GM19328 (cell line): ENCODE data around the gene GLDN.

Source experiments
- ATAC-seq: cut with Tn5 transposase; IDR thresholded peaks from one replicate; pipeline ENCODE4 v1.9.1; 2021; ENCODE audit warnings: mild to moderate bottlenecking, moderate library complexity; ENCODE audit not compliant: unreplicated experiment

Gene GLDN

DNA sequence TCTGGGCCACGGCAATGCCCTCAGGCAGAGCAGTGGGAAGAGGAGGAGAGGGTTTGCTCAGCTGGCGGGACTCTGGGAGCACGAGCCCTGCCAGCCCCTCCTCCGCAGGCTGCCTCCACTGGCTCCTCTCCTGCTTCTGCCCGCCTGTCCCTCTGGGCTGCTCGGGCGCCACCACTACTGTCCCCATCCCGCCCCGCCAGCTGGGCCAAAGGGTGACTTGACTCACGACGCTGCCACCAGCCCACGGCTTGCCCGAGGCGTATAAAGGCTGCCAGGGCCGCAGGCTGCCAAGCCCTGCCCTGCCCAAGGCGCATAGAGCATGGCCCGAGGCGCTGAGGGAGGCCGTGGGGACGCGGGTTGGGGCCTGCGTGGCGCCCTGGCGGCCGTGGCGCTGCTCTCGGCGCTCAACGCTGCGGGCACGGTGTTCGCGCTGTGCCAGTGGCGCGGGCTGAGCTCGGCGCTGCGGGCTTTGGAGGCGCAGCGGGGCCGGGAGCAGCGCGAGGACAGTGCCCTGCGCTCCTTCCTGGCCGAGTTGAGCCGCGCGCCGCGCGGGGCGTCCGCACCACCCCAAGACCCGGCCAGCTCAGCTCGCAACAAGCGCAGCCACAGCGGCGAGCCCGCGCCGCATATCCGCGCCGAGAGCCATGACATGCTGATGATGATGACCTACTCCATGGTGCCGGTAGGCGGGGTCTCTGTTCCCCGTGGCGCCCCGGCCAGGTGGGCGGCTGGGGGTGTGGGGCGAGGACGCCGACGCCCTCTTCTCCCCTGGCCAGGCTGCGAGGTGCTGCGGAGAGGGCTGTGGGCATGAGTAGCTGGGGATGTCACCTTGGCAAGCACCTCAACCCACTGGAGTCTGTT lies at the start of gene GLDN:
Gene GLDN (plus strand): TSS at position 290 of the 861 bp plus-strand sequence. CDS start 30 bp downstream, at position 320.
- no peak for ATAC-seq

DNA sequence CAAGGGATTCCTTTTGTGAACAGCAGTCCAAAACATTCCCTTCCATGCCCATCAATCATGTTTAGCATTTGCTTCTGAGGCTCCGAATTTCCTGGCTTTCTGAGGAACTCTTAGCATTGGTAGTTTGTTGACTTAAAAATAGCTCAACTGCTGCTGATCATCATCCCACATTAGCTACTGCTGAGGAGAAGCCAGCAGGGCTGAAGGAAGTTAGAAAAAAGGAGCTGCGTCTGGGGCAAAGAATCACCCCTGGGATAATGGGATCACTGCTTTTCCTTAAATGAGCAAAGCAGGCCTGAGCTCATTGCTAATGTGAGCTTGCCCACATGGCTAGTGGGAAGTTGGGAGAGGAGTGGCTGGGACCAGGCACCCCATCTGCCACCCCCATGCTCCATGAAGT lies 42.8 kb upstream of the GLDN start:
- no peak for ATAC-seq

DNA sequence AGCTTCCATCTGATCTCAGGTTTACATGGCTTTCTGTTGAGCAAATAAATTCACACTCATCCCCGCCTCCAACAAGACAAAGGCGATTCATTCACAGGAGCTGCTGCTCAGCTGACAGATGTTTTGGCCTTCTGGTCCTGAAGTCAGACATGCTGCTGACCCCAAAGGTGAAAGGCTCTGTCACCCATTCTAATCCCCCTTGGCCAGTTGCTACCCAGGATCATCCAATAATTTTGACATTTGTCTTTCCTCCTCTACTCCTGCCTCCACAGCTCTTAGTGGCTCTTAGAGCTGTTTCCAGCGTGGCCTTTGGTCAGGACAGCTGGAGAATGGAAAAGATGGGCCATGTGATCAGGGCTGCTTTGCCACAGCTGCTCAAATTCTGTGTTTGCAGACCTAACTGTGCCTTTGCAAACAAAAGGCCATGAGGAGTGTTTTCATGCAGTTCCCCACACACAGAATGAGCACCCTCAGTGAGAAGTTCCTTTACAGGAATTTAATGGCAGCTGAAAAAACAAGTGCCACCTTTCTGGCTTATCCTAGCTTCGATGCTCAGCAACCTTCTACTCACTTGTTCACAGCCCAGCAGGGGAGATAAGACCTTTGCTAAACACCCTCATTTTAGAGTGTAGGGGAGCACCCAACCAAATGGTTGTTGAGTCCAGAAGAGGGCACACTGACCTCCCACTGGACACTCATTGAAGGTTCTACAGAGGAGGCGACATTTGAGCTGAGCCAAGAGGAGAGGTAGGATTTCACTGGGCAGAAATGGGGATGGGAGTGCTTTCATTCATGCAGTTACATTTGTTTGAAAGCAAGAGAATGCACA lies 42.1 kb upstream of the GLDN start:
- no peak for ATAC-seq

DNA sequence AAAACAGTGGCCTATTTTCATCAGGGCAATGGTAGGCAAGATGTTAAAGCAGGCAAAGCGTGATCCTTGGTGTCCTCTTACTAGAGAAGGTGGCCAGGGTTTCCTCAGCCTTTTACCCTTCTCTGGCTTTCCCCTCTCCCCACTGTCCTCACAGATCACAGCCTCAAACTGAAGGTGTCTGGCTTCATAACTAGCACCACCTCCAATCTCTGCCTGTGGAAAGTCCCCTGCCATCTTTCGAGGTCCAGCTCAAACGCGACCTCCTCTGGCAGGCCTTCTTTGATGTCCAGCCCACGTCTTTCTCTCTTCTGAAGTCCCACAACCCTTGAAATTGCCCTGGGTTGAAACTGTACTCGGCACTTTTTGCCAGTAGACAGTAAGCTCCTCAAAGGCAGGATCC lies 39.0 kb upstream of the GLDN start:
- ATAC-seq: no peak

DNA sequence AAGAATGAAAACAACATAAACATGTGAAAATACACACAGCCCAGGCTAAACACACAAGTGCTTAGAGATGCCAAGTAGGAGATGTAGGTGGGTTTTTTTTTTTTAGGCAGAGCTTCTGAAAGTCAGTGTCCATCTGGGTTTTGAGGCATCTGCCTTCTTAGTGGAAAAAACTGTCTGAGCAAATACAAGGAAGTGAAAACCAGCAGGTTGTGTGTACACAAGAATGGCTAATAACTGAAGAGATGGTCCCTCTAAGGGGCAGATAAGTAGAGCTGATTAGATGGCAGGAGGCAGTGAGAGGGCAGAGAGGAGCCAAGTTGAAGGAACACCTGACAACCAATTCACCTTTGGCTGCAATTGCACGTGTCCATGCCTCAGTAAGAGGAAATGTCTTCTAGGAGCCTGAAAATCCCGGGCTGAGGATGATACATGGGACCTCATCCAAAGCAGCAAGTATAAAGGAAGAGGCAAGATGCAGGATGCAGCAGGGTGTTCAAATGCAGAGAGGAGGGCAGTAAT lies 37.9 kb upstream of the GLDN start:
- ATAC-seq: no peak

DNA sequence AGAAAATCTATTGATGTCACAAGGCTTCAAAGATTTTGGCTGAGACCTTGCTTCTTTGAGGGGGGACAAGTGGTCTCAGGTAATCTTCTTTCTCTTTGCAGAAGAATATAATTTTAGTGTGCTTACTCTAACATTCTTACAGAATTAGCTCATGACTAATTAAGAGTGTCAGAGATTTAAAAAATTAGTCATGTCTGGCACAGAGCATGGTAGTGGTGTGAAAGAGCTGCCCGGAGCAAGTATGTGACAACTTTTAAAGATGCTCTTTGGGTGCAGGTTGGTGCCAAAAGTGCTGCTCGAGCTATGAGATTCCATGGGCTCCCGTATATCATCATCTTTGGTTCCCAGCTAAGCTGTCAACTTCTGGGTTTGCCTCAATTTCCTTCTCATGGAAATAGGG lies 34.1 kb upstream of the GLDN start:
- ATAC-seq: no peak

DNA sequence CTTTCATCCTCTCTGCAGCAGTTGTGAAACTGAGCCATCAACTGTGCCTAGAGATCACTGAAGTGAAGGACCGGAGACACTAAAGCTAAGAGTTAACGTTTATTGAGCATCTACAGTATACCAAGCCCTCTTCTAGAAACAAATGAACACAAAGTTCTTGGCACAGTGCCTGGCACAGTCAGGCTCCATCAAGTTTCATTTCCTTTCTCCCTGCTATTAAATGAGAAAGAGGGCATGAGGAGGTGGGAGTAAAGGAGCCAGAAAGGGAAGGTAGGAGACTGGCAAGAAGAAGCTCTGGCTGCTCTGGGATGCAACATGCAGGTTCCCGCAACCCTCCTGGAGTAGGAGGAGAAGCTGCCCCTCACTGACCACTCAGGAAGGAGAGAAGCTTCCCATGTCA lies 33.6 kb upstream of the GLDN start:
- no peak for ATAC-seq

DNA sequence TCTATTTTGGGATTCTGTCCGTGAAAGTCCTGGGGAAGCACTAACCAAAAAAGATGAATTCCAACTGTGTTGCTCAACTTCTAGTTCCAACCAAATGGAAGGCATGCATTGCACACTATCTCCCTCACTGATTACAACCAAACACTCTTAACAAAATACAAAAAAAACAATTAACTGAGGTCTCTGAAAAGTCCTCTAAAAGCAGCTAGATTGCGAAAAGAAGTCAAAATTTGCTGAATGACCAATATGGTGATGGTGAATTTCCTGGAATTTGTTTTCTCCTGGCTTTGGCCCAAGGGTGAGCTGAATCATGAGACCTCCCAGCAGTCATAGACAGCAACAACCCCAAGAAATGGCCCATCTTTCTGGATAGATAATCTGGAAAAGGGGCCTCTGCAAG lies 31.4 kb upstream of the GLDN start:
- ATAC-seq: no peak

DNA sequence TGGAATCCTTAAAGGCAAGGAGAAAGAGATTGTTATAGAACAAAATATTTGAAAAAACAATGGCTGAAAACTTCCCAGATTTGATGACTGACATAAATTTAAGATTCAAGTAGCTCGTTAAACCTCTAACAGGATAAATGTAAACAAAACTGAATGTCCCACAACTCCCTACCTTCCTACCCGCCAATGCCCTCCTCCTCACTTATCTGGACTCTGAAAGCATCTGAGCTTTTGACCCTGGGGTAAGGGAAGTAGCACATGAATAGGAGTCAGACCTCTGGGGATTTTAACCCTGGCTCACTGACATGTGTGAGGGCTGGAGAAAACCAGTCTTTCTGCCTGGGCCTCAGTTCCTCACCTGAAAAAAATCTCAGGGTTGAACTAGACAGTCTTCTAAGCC lies 29.9 kb upstream of the GLDN start:
- no peak for ATAC-seq

DNA sequence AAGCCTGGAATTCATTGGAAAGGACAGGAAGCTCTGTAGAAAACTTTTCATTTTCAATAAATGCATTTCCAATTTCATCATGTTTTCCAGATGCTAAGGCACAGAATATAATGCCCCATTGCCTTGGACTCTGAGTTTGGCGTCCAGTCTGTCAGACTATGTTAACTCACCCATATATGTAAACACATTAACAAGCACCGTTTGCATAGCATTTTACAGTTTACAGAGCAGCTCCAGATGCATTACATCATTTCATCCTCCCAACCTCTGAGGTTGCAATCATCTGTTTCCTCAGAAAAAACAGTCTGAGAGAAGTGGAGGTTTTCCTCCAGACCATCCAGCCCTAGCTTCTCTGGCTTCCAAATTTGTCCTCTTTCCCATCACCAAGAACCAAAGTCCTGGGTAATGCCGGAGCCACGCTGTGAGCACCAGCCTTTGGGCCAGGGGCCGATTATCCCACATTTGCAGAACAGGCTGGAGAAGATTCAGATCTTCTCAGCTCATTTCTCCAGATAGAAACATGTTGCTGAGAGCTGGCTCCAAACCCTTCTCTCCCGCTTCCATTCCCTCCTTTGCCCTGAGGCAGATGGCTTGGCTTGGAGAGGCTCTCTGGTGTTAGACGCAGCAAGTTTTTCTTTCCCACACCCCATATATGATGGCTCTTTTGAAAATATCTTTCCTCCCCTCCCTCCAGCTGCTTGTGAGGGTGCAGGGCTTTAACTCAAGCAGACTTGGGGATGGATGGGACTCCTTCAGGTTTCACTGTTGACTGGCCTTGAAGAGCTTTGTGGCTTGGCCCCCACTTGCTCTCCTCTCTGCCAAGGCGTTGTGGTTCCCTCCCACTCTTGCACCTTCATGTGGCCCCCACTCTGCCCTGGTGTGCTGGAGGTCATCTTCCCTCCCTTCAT lies 29.0 kb upstream of the GLDN start:
- ATAC-seq: no peak

DNA sequence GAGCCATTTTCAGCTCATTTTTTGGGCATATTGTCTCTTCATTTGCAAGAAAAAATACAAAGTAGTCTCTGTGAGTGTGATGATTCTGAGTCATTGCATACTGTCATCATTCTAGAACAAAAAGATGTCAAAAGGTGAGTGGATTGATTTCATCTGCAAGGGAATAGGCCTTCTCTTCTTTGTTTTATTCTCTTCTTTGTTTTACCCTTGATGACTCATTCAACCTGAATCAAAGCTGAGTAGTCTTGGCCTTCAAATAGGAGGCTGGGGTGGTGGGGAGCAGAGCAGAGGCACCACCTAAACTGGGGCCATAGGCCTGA lies 28.4 kb upstream of the GLDN start:
- ATAC-seq: no peak

DNA sequence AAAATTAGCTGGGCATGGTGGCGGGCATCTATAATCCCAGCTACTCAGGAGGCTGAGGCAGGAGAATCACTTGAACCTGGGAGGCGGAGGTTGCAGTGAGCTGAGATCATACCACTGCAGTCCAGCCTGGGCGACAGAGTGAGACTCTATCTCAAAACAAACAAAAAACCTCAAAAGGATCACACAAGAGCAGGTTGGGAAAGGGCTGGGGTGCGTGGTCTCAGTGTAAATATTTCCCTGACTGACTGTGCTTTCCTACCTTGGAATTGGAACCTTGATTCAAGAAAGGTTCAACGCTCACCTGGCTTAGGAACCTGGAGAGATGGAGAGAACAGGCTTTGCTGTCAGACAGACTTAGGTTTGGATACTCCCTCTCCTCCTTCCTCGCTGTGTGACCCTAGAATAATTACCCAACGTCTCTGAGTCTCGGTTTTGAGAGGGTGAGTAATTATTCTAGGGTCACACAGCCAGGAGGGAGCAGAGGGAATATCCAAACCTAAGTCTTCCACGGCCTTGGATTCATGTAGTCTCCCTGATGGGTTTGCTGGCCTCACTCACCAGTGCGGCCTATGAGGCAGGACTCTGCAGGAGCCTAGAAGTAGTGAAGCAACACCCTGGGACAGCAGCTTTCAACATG lies 27.7 kb upstream of the GLDN start:
- no peak for ATAC-seq

DNA sequence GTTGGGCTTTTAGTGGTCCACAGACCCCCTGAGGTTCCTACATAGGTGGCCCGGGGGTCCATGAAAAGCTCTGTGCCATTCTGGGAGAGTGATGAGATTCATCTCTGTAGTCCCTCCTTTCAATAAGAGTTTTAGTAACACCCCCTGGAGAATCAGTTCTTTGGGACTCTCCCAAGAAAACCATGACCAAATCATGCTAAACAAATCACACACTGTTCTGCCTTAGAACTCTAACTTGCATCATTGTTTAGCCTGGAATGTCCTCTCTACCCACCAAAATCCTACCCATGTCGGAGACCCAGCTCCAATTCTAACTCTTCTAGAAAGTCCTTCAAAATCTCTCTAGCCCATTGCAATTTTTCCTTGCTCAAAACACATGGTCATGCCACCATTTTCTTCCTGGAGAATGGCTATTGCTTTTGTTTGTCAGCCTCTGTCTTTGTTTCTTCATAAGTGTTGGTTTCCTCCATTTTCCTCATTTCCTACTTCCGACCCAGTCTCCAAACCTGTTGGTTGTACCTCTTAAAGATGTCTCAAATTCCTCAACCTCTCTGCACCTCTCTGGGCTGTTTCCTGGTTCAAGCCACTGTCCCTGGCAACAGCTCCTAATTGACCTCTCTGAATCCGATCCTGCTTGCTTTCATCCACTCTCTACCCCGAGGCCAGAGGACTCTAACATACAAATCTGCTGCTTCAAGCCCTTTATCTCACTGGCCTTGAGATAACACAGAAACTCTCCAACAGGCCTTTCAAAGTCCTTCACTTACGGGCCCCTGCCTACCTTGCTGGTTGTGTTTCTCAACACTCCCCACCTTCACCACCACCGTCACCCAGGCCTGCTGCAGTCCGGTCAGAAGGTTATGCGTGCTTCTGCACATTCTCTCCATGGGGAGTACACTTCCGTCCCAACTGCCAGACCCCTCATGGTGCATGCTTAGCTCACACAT lies 26.8 kb upstream of the GLDN start:
- ATAC-seq: no peak

DNA sequence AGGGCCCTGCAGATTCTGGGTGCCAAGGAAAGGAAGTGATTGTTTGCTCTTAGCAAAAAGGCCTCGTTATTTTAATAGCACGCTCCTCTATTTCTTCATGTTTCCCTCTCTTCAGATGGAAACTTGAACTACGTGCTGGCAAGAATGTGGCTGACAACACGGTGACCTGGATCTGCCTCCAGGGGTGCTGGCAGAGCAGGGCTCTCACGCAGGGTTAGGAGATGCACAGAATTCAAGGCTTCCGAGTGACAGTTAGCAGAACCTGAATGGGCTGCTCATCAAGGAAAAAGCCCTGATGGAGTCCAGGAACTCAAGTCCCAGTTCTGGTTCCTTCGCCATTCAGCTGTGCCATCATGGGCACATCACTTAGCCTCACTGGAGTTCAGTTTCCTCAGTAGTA lies 25.7 kb upstream of the GLDN start:
- ATAC-seq: no peak

DNA sequence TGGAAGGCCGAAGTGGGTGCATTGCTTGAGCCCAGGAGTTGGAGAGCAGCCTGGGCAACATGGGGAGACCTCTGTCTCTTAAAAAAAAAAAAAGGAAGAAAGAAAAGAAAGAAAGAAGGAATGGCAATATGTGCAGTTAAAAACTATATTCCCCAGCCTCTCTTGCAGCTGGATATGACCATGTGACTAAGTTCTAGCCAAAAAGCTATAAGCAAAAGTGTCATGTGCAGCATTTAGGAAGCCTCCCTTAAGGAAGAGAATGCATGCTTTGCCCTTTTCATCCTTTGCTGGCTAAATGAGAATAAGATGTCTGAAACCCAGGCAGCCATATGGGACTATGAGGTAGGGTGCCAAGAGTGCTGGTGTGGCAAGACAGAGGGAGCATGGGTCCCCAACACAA lies 24.8 kb upstream of the GLDN start:
- no peak for ATAC-seq

DNA sequence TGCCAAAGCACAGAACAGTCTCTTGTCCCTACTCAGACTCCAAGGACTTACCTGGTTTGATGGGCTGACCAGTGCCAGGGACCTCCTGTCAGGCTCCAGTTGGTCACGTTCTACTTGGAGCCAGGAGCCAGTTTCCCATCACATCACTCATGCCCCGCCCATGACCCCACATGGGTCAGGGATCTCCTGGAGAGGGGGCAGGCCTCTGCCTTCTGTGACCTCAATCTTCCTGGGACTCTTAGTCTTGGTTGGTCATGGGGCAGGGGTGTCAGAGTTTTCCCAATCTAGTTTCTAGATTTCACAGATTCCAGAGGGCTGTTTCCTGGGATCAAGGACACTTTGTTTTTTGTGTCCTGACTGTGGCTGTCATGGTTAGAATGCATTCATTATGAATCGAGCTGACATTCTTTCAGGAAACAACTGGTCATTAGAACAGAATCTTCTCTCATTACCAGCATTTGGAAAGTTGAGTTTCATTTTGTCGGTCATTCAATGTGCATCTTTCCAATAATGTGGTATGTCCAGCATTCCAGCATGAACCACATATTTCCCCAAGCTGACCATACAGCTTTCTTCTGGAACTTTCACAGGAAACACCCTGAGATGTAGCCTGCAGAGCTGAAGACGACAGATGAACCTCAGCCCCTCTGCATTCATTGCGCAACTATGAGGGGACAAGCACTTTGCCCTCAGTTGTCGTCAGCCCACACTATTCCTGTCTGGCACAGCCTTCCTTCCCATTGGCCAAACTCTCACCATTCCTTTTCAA lies 22.9 kb upstream of the GLDN start:
- ATAC-seq: no peak

DNA sequence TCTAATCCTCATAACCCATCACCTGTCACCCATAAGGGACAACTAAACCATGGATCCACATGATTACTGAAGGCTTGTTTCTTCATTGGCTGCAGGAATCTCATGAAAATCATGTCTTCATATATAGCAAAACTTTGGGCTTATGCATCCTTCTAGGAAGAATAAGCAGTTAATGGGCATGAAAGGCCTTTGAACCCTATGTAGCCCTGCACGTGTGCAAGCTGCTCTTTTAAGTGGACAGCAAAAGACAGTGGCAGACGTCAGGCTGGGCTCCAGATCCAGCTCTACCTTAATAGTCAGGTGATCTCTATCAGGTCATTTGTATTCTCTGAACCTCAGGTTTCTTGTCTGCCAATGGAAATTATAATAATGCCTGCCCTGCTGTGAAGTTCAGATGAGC lies 21.9 kb upstream of the GLDN start:
- no peak for ATAC-seq

DNA sequence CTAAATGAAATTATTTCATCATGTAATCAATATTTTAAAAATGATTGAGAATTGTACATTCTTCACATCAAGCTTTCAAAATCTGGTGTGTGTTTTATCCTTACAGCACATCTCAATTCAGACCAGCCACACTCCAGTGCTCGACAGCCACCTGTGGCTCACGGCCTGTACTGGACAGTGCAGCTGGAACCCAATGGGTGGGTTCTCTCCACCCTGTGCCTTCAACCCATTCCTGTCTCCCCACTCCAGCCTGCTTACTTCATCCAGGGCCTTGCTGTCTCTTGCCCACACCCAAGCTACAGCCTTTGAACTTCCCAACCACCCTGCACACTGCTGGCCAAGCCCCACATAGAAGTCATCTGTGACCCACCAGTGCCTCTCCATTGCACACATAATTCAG lies 20.6 kb upstream of the GLDN start:
- no peak for ATAC-seq

DNA sequence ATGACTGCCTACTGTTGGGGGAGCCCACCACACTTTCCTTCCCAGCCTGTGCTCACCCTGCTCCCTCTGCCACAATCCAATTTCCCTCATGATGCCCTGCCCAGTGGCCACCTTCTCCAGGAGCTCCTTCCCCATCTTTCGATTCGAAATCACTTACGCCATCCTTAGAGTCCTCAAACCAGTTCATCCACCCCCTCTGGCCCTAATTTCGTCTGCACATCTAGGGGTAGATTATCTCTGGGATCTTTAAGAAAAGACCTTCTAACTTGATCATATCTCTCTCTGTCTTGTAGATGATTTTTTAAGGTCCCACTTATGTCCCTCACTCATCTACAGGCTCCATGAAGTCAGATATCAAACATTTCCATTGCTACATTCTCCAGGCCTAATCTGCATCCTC lies 20.1 kb upstream of the GLDN start:
- no peak for ATAC-seq
